K562 (cell line): ENCODE measurements around the gene CCR9. TPM values are rescaled to one million over a fixed set of nuclear protein-coding genes. Genes with fewer than 3 reads are reported as not detected.

ENCODE experiments used
- ATAC-seq: fragments of 200-7000 bp; cut with Tn5 transposase; 3 replicates; pipeline ENCODE4 v1.9.1; 2020; ENCODE audit warnings: moderate library complexity
- BruUV-seq: library from RNA; stranded (reverse); fragments of 400-500 nt; replicated peaks from 2 replicates; lab custom pipeline; 2021; lab: Mats Ljungman, UMichigan
- CTCF ChIA-PET: fragments of 300-600 bp; formaldehyde crosslinking; extraction: SDS; loops from one replicate; lab custom pipeline; 2021; ENCODE audit warnings: low intra/inter-chr PET ratio; lab: Yijun Ruan, JAX
- POLR2A ChIA-PET: fragments of 300-600, 350-650 bp; sonication (Branson Sonifier 250); formaldehyde crosslinking; extraction: SDS; loops from one replicate; lab custom pipeline; 2021; ENCODE audit warnings: antibody characterized with exemption, inconsistent platforms; lab: Yijun Ruan, JAX
- DNase-seq, 4 experiments: peaks; one replicate each; pipeline versions ENCODE4 v3.0.0 to v3.0.0-alpha.2; 2011 to 2018; ENCODE audit warnings: low spot score in 3 of 4, mixed read lengths in 3 of 4; ENCODE audit errors: extremely low read depth in 1 of 4
- FAIRE-seq: peaks from 2 replicates; lab custom pipeline; 2011; peaks lifted over from hg19 to GRCh38; lab: Jason Lieb, UNC
- H2AFZ ChIP-seq: 2 replicates; pipeline ENCODE4 v1.6.0; 2011; ENCODE audit warnings: low read depth, low read length, control low read depth, inconsistent platforms
- H3K27ac ChIP-seq: fragments of 200-600 bp; 3 replicates; pipeline ENCODE4 v1.8.0; 2011; ENCODE audit warnings: low read depth, mild to moderate bottlenecking, control low read depth, inconsistent platforms, low read length, moderate library complexity, mixed read lengths; ENCODE audit errors: extremely low read depth
- H3K27me3 ChIP-seq, 2 experiments: fragments of 300-600 bp in 1 of 2; 2 replicates in 1 of 2; 3 replicates in 1 of 2; pipeline versions ENCODE4 v1.6.0 to v1.8.0; 2011; ENCODE audit warnings: inconsistent platforms in 2 of 2, low read length in 2 of 2, mild to moderate bottlenecking in 1 of 2, mixed read lengths in 1 of 2, moderate library complexity in 1 of 2; ENCODE audit not compliant: control insufficient read depth in 2 of 2, insufficient read depth in 2 of 2
- H3K36me3 ChIP-seq: fragments of 300-600 bp; 3 replicates; pipeline ENCODE4 v1.8.0; 2011; ENCODE audit warnings: mild to moderate bottlenecking, low read length, inconsistent platforms; ENCODE audit not compliant: control insufficient read depth, insufficient read depth
- H3K4me1 ChIP-seq, 2 experiments: fragments of 200-600 bp in 1 of 2; replicated peaks in 1 of 2; 2 replicates in 1 of 2; 3 replicates in 1 of 2; pipeline versions ENCODE4 v1.5.1 to v1.8.0; 2011; ENCODE audit warnings: inconsistent platforms in 2 of 2, low read length in 2 of 2, mild to moderate bottlenecking in 1 of 2, mixed read lengths in 1 of 2, moderate library complexity in 1 of 2; ENCODE audit not compliant: control insufficient read depth in 2 of 2, insufficient read depth in 2 of 2
- H3K4me2 ChIP-seq: 2 replicates; pipeline ENCODE4 v1.6.1; 2011; ENCODE audit warnings: low read length, control low read depth, inconsistent platforms, mixed read lengths; ENCODE audit not compliant: insufficient read depth
- H3K4me3 ChIP-seq: fragments of 200-600 bp; sonication (generic), shearing (Covaris generic); 2 replicates; pipeline ENCODE4 v1.5.1; 2016; ENCODE audit warnings: control low read depth, inconsistent platforms
- H3K79me2 ChIP-seq: fragments of 200-600 bp; 3 replicates; pipeline ENCODE4 v1.8.0; 2011; ENCODE audit warnings: low read length, inconsistent platforms; ENCODE audit not compliant: control insufficient read depth, insufficient read depth
- H3K9ac ChIP-seq, 2 experiments: 2 replicates each; pipeline versions ENCODE4 v1.6.0 to v1.6.1; 2011; ENCODE audit warnings: low read depth in 2 of 2, low read length in 2 of 2, control low read depth in 1 of 2, inconsistent platforms in 1 of 2, mild to moderate bottlenecking in 1 of 2, mixed read lengths in 1 of 2; ENCODE audit not compliant: insufficient read depth in 1 of 2
- H3K9me1 ChIP-seq: one replicate; pipeline ENCODE4 v1.6.0; 2011; ENCODE audit warnings: inconsistent platforms, mild to moderate bottlenecking, low read length, moderate library complexity; ENCODE audit not compliant: control insufficient read depth, insufficient read depth
- H3K9me3 ChIP-seq: replicated peaks from 2 replicates; pipeline ENCODE4 v1.5.1; 2011; ENCODE audit warnings: low read depth, low read length, inconsistent platforms; ENCODE audit not compliant: control insufficient read depth, insufficient read depth
- H4K20me1 ChIP-seq: replicated peaks from 2 replicates; pipeline ENCODE4 v1.6.1; 2011; ENCODE audit warnings: low read length, inconsistent platforms, mixed read lengths; ENCODE audit not compliant: control insufficient read depth, insufficient read depth
- CBFA2T3 ChIP-seq: fragments of 450-650 bp; IDR thresholded peaks from 2 replicates; pipeline ENCODE4 v1.6.1; 2017
- DACH1 ChIP-seq: fragments of 450-650 bp; IDR thresholded peaks from 2 replicates; pipeline ENCODE4 v1.6.1; 2018; ENCODE audit not compliant: partially characterized antibody
- EZH2 ChIP-seq: IDR thresholded peaks from 2 replicates; pipeline ENCODE4 v1.6.1; 2012; ENCODE audit warnings: low read depth, mild to moderate bottlenecking, inconsistent platforms, low read length, borderline replicate concordance
- FOXJ2 ChIP-seq: fragments of 200-800 bp; sonication (Bioruptor generic); IDR thresholded peaks from 2 replicates; pipeline ENCODE4 v1.6.1; 2016; ENCODE audit warnings: missing genetic modification characterization, missing compliant biosample characterization
- HNRNPLL ChIP-seq: fragments of 200-400 bp; formaldehyde crosslinking; IDR thresholded peaks from 2 replicates; pipeline ENCODE4 v1.6.1; 2017; ENCODE audit warnings: low read length, low read depth, mild to moderate bottlenecking; ENCODE audit not compliant: poor library complexity, severe bottlenecking
- KLF10 ChIP-seq: fragments of 250-450 bp; sonication (Bioruptor Pico); IDR thresholded peaks from 2 replicates; pipeline ENCODE4 v1.6.1; 2021; ENCODE audit warnings: matching md5 sums
- KLF6 ChIP-seq: fragments of 250-450 bp; sonication (Bioruptor Pico); IDR thresholded peaks from 2 replicates; pipeline ENCODE4 v1.4.0; 2020; ENCODE audit warnings: mild to moderate bottlenecking, moderate library complexity, borderline replicate concordance
- MTA1 ChIP-seq: fragments of 450-650 bp; IDR thresholded peaks from 2 replicates; pipeline ENCODE4 v1.6.1; 2017; ENCODE audit warnings: borderline replicate concordance
- PHF8 ChIP-seq: fragments of 200-600 bp; sonication (generic); IDR thresholded peaks from 2 replicates; pipeline ENCODE4 v1.6.1; 2012; ENCODE audit warnings: mixed run types, mild to moderate bottlenecking, inconsistent platforms, low read length, moderate library complexity, borderline replicate concordance
- POLR3A ChIP-seq: IDR thresholded peaks from 2 replicates; pipeline ENCODE4 v1.6.1; 2011; ENCODE audit warnings: borderline replicate concordance, mild to moderate bottlenecking, moderate library complexity; ENCODE audit not compliant: insufficient read length, insufficient read depth; ENCODE audit errors: extremely low read depth
- TAF1 ChIP-seq: IDR thresholded peaks from 2 replicates; pipeline ENCODE4 v1.6.1; 2011; ENCODE audit warnings: mild to moderate bottlenecking, low read length, moderate library complexity; ENCODE audit not compliant: insufficient read depth, control insufficient read depth, severe bottlenecking; ENCODE audit errors: extremely low read depth
- TEAD1 ChIP-seq, 2 experiments: fragments of 450-650 bp in 1 of 2; sonication (generic) in 1 of 2; formaldehyde crosslinking; IDR thresholded peaks; 2 replicates each; pipeline versions ENCODE4 v1.4.0 to v1.8.0; 2020 to 2022; ENCODE audit warnings: mild to moderate bottlenecking in 2 of 2, missing genetic modification reagents in 1 of 2
- ZBTB8A ChIP-seq: fragments of 450-650 bp; IDR thresholded peaks from 2 replicates; pipeline ENCODE4 v1.6.1; 2018; ENCODE audit warnings: mild to moderate bottlenecking, moderate library complexity; ENCODE audit not compliant: partially characterized antibody
- ZNF224 ChIP-seq: sonication (generic); formaldehyde crosslinking; IDR thresholded peaks from 2 replicates; pipeline ENCODE4 v1.8.0; 2022; ENCODE audit warnings: mild to moderate bottlenecking, missing genetic modification reagents
- ZNF431 ChIP-seq: sonication (generic); formaldehyde crosslinking; IDR thresholded peaks from 2 replicates; pipeline ENCODE4 v1.8.0; 2022; ENCODE audit warnings: mild to moderate bottlenecking, missing genetic modification reagents
- ZNF445 ChIP-seq: fragments of 250-450 bp; sonication (Bioruptor Pico); IDR thresholded peaks from 2 replicates; pipeline ENCODE4 v1.4.0; 2020; ENCODE audit warnings: low read depth, mild to moderate bottlenecking, moderate library complexity
- ZNF583 ChIP-seq: fragments of 250-450 bp; sonication (Bioruptor Pico); IDR thresholded peaks from 2 replicates; pipeline ENCODE4 v1.4.0; 2020
- WGBS: fragments of 100-300 bp; shearing (Covaris generic); methylation state at CpG from one replicate; pipeline ENCODE4 v1.1.6; 2016; ENCODE audit warnings: low coverage, mixed read lengths; ENCODE audit not compliant: insufficient coverage; ENCODE audit errors: missing lambda C conversion rate; 5-methylcytosine and 5-hydroxymethylcytosine counted together
- in situ Hi-C: fragments of 300-500 bp; cut with MboI; formaldehyde crosslinking; loops from 4 replicates; pipeline ENCODE4 v1.15.0; 2018; ENCODE audit warnings: inconsistent platforms, mixed read lengths
- intact Hi-C: fragments of 100-400 bp; cut with micrococcal nuclease; formaldehyde crosslinking; loops from 2 replicates; pipeline ENCODE4 v1.14.2; 2022
- polyA plus RNA-seq, 8 experiments: library from polyadenylated mRNA; depleted of rRNA in 4 of 8; stranded (reverse) in 5 of 8; unstranded in 3 of 8; fragments of >200 nt; fragmentation: Nextera tagmentation in 2 of 8; fragmentation: Illumina TruSeq in 1 of 8; extraction: Ambion mirVana in 2 of 8; extraction: Trizol in 1 of 8; gene quantifications; 2 replicates each; pipeline versions ENCODE4 v1.2.1 to v1.2.3, GENCODE V29; 2011 to 2014; ENCODE audit warnings: inconsistent platforms in 1 of 8, missing spikeins in 1 of 8
- total RNA-seq, 7 experiments: library from RNA; depleted of rRNA in 6 of 7; stranded (reverse); fragments of >200 nt in 6 of 7; fragmentation: Illumina TruSeq in 2 of 7; extraction: Trizol in 2 of 7; gene quantifications; 2 replicates each; pipeline versions ENCODE4 v1.2.1 to v1.2.3, GENCODE V29; 2011 to 2021; ENCODE audit warnings: low replicate concordance in 1 of 7
- TF ChIP-seq, protein P1 (sequence below), 2 experiments: fragments of 450-650 bp; conservative IDR thresholded peaks; 2 replicates each; pipeline ENCODE4 v1.6.1; 2017; ENCODE audit warnings: mild to moderate bottlenecking in 2 of 2, moderate library complexity in 2 of 2
- TF ChIP-seq, protein P2 (sequence below): fragments of 450-650 bp; IDR thresholded peaks from 2 replicates; pipeline ENCODE4 v1.6.1; 2014; ENCODE audit warnings: low read depth, mild to moderate bottlenecking, moderate library complexity, borderline replicate concordance

Gene CCR9
- total and polyA plus RNA-seq, 9 of the 15 experiments (the other 6 are each of a cell fraction or from before 2014, with no cell fraction given) = not detected

DNA sequence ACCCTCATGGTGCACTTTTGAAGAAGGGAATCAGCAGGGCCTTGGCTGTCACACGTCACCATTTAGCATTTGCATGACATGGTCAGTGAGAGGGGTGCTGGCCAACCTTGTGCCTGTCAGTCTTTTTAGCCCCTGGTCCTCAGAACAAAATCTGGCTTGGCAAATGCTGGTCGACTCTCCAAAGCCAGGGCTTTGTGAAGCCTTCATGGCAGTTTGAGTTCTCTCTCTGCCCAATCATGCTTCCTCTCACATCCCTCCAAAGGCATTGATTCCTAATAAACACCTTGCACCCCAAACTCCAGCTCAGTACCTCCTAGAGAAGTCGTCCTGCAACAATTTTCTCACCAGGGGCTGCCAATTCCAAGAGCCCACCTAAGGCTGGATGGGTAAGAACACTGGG lies 19.4 kb downstream of the CCR9 start:
- no peaks in the 10 kb centered on the region; the same call in 1 of the 2 replicates for H4K20me1 ChIP-seq
- H3K9me1 ChIP-seq = peaks cover 2% of the 10 kb centered on the region
- peaks cover 0 to 3% of the 10 kb centered on the region in 2 experiments; a peak in 3 of 5 replicates for H3K4me1 ChIP-seq
- no peaks in the 10 kb centered on the region for H3K79me2 ChIP-seq
- intact Hi-C loops (loop anchor here (10.0 kb wide), 1 partner anchor 391 kb away; no protein-coding TSS in a partner anchor), in situ Hi-C loops (no loop called here)
- no TSS peak for BruUV-seq
- DNase-seq (no peak), ATAC-seq (no peak), FAIRE-seq (no peak)
- ChIA-PET CTCF (interaction anchor here (0.7 to 1.5 kb wide), 3 partner anchors 144 to 871 kb away, joined by 3 to 4 read pairs (median 3); no protein-coding TSS in a partner anchor), POLR2A (no interaction called here)
- no peak overlapping the region for H3K9ac ChIP-seq
- H3K9me3 ChIP-seq = no peaks in the 10 kb centered on the region
- H2AFZ ChIP-seq = no peak overlapping the region
- no peaks in the 10 kb centered on the region for H3K36me3 ChIP-seq
- H3K4me2 ChIP-seq = no peak overlapping the region
- no peak overlapping the region for H3K27ac ChIP-seq
- no peak overlapping the region for H3K4me3 ChIP-seq
- 10% methylated on average over 3 of the region's 3 CpGs for WGBS
- TF ChIP-seq, protein P1, sequence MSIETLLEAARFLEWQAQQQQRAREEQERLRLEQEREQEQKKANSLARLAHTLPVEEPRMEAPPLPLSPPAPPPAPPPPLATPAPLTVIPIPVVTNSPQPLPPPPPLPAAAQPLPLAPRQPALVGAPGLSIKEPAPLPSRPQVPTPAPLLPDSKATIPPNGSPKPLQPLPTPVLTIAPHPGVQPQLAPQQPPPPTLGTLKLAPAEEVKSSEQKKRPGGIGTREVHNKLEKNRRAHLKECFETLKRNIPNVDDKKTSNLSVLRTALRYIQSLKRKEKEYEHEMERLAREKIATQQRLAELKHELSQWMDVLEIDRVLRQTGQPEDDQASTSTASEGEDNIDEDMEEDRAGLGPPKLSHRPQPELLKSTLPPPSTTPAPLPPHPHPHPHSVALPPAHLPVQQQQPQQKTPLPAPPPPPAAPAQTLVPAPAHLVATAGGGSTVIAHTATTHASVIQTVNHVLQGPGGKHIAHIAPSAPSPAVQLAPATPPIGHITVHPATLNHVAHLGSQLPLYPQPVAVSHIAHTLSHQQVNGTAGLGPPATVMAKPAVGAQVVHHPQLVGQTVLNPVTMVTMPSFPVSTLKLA (conservative IDR thresholded peaks at IDR 0.05) = no peak
- TF ChIP-seq POLR3A = no peak
- no peak for TF ChIP-seq CBFA2T3
- TF ChIP-seq, protein P2, sequence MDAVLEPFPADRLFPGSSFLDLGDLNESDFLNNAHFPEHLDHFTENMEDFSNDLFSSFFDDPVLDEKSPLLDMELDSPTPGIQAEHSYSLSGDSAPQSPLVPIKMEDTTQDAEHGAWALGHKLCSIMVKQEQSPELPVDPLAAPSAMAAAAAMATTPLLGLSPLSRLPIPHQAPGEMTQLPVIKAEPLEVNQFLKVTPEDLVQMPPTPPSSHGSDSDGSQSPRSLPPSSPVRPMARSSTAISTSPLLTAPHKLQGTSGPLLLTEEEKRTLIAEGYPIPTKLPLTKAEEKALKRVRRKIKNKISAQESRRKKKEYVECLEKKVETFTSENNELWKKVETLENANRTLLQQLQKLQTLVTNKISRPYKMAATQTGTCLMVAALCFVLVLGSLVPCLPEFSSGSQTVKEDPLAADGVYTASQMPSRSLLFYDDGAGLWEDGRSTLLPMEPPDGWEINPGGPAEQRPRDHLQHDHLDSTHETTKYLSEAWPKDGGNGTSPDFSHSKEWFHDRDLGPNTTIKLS = no peak
- no peak for TF ChIP-seq TEAD1 (CRISPR knock-in tag; IDR thresholded peaks at IDR 0.05)
- no peak for TF ChIP-seq ZBTB8A
- no peak for TF ChIP-seq TAF1
- no peak for TF ChIP-seq DACH1
- no peak for TF ChIP-seq ZNF445 (CRISPR knock-in tag)
- no peak for TF ChIP-seq ZNF431
- no peak for TF ChIP-seq KLF6
- no peak for TF ChIP-seq FOXJ2 (tag)
- TF ChIP-seq MTA1 = no peak
- TF ChIP-seq ZNF224 = no peak
- TF ChIP-seq EZH2 = no peak
- TF ChIP-seq HNRNPLL = no peak
- no peak for TF ChIP-seq KLF10
- TF ChIP-seq PHF8 = no peak
- TF ChIP-seq ZNF583 (CRISPR knock-in tag) = no peak
- peaks cover 16 to 66% of the 10 kb centered on the region in 2 experiments for H3K27me3 ChIP-seq
